A549 (cell line): Measurements from ENCODE around the gene PTPRN2.

Experiments
- CHD2 ChIP-seq: fragments of 150-350 bp; IDR thresholded peaks from 2 replicates; pipeline ENCODE4 v1.6.1; 2014; ENCODE audit warnings: low read length; ENCODE audit not compliant: partially characterized antibody
- EP300 ChIP-seq, 2 experiments: fragments of >200 bp; sonication (Bioruptor Twin); formaldehyde crosslinking; IDR thresholded peaks; 2 replicates in 1 of 2; 3 replicates in 1 of 2; pipeline ENCODE4 v1.6.1; 2016 to 2017
- FOSB ChIP-seq: fragments of 250-450 bp; sonication (Bioruptor Pico); IDR thresholded peaks from 2 replicates; pipeline ENCODE4 v1.5.0; 2020; ENCODE audit warnings: mild to moderate bottlenecking, moderate library complexity
- HOXA7 ChIP-seq: fragments of 250-450 bp; sonication (Bioruptor Pico); IDR thresholded peaks from 2 replicates; pipeline ENCODE4 v1.5.0; 2020; ENCODE audit warnings: mild to moderate bottlenecking, moderate library complexity
- KDM5A ChIP-seq: fragments of 200-600 bp; sonication (generic); IDR thresholded peaks from 2 replicates; pipeline ENCODE4 v1.6.1; 2016; ENCODE audit warnings: antibody characterized with exemption, mild to moderate bottlenecking
- MYC ChIP-seq: IDR thresholded peaks from 2 replicates; pipeline ENCODE4 v1.6.1; 2012; ENCODE audit warnings: mild to moderate bottlenecking, inconsistent platforms, low read length, improper control_type of control experiment, borderline replicate concordance
- POLR2A ChIP-seq: IDR thresholded peaks from 2 replicates; pipeline ENCODE4 v1.6.1; 2012; ENCODE audit warnings: mild to moderate bottlenecking, low read length
- RAD21 ChIP-seq, 2 experiments: fragments of >200 bp in 1 of 2; sonication (Bioruptor Twin) in 1 of 2; formaldehyde crosslinking in 1 of 2; IDR thresholded peaks in 1 of 2; conservative IDR thresholded peaks in 1 of 2; 2 replicates in 1 of 2; 3 replicates in 1 of 2; pipeline ENCODE4 v1.6.1; 2012 to 2018; ENCODE audit warnings: inconsistent platforms in 1 of 2
- RFX5 ChIP-seq: fragments of 450-650 bp; IDR thresholded peaks from 2 replicates; pipeline ENCODE4 v1.7.1; 2014; ENCODE audit warnings: antibody characterized with exemption, mild to moderate bottlenecking, moderate library complexity
- TF ChIP-seq, protein P1 (sequence below): fragments of >200 bp; sonication (Bioruptor Twin); formaldehyde crosslinking; IDR thresholded peaks from 3 replicates; pipeline ENCODE4 v1.5.1; 2016
- TF ChIP-seq, protein P2 (sequence below): fragments of 150-350 bp; IDR thresholded peaks from 2 replicates; pipeline ENCODE4 v1.6.1; 2014; ENCODE audit warnings: low read depth, mild to moderate bottlenecking, low read length
- TF ChIP-seq, protein P3 (sequence below): fragments of >200 bp; sonication (Bioruptor Twin); formaldehyde crosslinking; IDR thresholded peaks from 3 replicates; pipeline ENCODE4 v1.6.1; 2016

DNA sequence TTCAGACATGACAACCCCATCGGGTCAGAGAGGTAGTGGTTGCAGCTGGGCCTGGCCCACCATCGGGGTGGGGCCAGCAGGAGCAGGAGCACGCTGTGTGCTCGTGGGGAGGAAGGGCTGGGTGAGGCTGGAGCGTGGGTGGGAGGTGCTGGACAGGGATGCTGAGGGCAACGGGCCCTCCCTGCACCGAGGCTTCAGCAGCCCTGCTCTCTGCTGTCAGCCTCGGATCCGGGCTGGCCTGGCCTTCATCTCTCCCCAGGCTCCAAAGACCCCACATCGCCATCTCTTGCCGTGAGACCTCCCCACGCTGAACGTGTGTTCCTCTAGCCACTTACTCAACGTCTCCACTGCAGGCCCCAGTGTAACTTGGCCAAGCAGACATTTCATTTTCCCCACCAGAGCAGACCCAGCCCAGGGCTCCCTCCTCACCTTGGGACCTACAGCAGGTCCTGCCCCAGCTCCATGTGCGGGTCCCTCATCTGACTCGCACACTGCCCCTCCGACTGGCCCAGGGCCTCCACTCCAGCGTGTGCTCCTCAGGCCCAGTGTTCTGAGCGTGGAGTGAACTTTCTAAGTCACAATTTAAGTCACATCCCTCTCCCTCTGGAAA is 788.4 kb downstream of the PTPRN2 start:
- no peak for TF ChIP-seq POLR2A
- TF ChIP-seq, protein P1, sequence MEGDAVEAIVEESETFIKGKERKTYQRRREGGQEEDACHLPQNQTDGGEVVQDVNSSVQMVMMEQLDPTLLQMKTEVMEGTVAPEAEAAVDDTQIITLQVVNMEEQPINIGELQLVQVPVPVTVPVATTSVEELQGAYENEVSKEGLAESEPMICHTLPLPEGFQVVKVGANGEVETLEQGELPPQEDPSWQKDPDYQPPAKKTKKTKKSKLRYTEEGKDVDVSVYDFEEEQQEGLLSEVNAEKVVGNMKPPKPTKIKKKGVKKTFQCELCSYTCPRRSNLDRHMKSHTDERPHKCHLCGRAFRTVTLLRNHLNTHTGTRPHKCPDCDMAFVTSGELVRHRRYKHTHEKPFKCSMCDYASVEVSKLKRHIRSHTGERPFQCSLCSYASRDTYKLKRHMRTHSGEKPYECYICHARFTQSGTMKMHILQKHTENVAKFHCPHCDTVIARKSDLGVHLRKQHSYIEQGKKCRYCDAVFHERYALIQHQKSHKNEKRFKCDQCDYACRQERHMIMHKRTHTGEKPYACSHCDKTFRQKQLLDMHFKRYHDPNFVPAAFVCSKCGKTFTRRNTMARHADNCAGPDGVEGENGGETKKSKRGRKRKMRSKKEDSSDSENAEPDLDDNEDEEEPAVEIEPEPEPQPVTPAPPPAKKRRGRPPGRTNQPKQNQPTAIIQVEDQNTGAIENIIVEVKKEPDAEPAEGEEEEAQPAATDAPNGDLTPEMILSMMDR, result no peak
- TF ChIP-seq MYC, result no peak
- TF ChIP-seq EP300 (IDR thresholded peaks at IDR 0.05), result no peak
- TF ChIP-seq FOSB (CRISPR knock-in tag), result no peak
- TF ChIP-seq RAD21 (conservative IDR thresholded peaks at IDR 0.05 in 1 of 2, IDR thresholded peaks at IDR 0.05 in 1 of 2), result no peak
- no peak for TF ChIP-seq CHD2
- TF ChIP-seq RFX5, result no peak
- TF ChIP-seq HOXA7, result no peak
- TF ChIP-seq, protein P2, sequence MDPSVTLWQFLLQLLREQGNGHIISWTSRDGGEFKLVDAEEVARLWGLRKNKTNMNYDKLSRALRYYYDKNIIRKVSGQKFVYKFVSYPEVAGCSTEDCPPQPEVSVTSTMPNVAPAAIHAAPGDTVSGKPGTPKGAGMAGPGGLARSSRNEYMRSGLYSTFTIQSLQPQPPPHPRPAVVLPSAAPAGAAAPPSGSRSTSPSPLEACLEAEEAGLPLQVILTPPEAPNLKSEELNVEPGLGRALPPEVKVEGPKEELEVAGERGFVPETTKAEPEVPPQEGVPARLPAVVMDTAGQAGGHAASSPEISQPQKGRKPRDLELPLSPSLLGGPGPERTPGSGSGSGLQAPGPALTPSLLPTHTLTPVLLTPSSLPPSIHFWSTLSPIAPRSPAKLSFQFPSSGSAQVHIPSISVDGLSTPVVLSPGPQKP, result no peak
- TF ChIP-seq, protein P3, sequence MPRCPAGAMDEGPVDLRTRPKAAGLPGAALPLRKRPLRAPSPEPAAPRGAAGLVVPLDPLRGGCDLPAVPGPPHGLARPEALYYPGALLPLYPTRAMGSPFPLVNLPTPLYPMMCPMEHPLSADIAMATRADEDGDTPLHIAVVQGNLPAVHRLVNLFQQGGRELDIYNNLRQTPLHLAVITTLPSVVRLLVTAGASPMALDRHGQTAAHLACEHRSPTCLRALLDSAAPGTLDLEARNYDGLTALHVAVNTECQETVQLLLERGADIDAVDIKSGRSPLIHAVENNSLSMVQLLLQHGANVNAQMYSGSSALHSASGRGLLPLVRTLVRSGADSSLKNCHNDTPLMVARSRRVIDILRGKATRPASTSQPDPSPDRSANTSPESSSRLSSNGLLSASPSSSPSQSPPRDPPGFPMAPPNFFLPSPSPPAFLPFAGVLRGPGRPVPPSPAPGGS, result no peak
- TF ChIP-seq KDM5A, result no peak
